Measurements from ENCODE around the gene GEMIN7.
A peak's percentile ranks its signal among the peaks of the same experiment; 100 is the strongest.

GEMIN7 gene

GRCh38 chr19:45051929-45052579 is 27.0 kb upstream of the GEMIN7 start:
- peaks cover 84% of the 10 kb centered on the region for H3K36me3 Mint-ChIP-seq
- H3K27ac Mint-ChIP-seq = peak overlapping the region; percentile 29
- H3K9me3 Mint-ChIP-seq = no peaks in the 10 kb centered on the region
- no peak overlapping the region for H3K4me3 Mint-ChIP-seq
- H3K4me1 Mint-ChIP-seq = peaks cover 22% of the 10 kb centered on the region
- no peak for DNase-seq (ENCODE audit: low spot score in 2 of 2)
- no peak for ATAC-seq

GRCh38 chr19:45056831-45057230 is 22.2 kb upstream of the GEMIN7 start:
- Mint-ChIP-seq H3K27ac (peak overlapping the region; percentile 80), H3K4me1 (peaks cover 28% of the 10 kb centered on the region), H3K4me3 (no peak overlapping the region), H3K9me3 (no peaks in the 10 kb centered on the region), H3K36me3 (peaks cover 94% of the 10 kb centered on the region)
- no peak for ATAC-seq
- DNase-seq (ENCODE audit: low spot score in 2 of 2) = no peak

GRCh38 chr19:45057444-45057843 is 21.6 kb upstream of the GEMIN7 start:
- Mint-ChIP-seq H3K36me3 (peaks cover 94% of the 10 kb centered on the region), H3K4me1 (peaks cover 23% of the 10 kb centered on the region)

GRCh38 chr19:45058622-45059159 is 20.4 kb upstream of the GEMIN7 start:
- Mint-ChIP-seq H3K36me3 (peaks cover 94% of the 10 kb centered on the region), H3K4me3 (no peak overlapping the region), H3K4me1 (peaks cover 23% of the 10 kb centered on the region), H3K27ac (peak overlapping the region; percentile 81), H3K9me3 (no peaks in the 10 kb centered on the region)
- DNase-seq (ENCODE audit: low spot score in 2 of 2) (no peak), ATAC-seq (no peak)

More at GRCh38 chr19:45057444-45057843, 21.6 kb upstream of the GEMIN7 start:
- peak; percentile 6 for ATAC-seq
- peak overlapping the region; percentile 80 for H3K27ac Mint-ChIP-seq
- no peaks in the 10 kb centered on the region for H3K9me3 Mint-ChIP-seq
- no peak overlapping the region for H3K4me3 Mint-ChIP-seq
- no peak for DNase-seq (ENCODE audit: low spot score in 2 of 2)

GRCh38 chr19:45059258-45059965 is 19.6 kb upstream of the GEMIN7 start:
- Mint-ChIP-seq H3K4me3 (no peak overlapping the region), H3K9me3 (no peaks in the 10 kb centered on the region), H3K27ac (peak overlapping the region; percentile 81), H3K36me3 (peaks cover 93% of the 10 kb centered on the region), H3K4me1 (peaks cover 23% of the 10 kb centered on the region)
- peak; percentile 82 to 91 for DNase-seq (ENCODE audit: low spot score in 2 of 2)
- peak; percentile 83 for ATAC-seq

- ATAC-seq = no peak
- Mint-ChIP-seq H3K4me1 (peaks cover 22% of the 10 kb centered on the region), H3K36me3 (peaks cover 96% of the 10 kb centered on the region), H3K9me3 (no peaks in the 10 kb centered on the region), H3K27ac (no peak overlapping the region), H3K4me3 (no peak overlapping the region)
- no peak for DNase-seq (ENCODE audit: low spot score in 2 of 2)
Measured at GRCh38 chr19:45061965-45062364, 17.1 kb upstream of the GEMIN7 start.

GRCh38 chr19:45063851-45064801 is 14.9 kb upstream of the GEMIN7 start:
- DNase-seq (ENCODE audit: low spot score in 2 of 2) (no peak), ATAC-seq (no peak)
- Mint-ChIP-seq H3K36me3 (peaks cover 96% of the 10 kb centered on the region), H3K9me3 (no peaks in the 10 kb centered on the region), H3K4me3 (no peak overlapping the region), H3K4me1 (peaks cover 12% of the 10 kb centered on the region), H3K27ac (no peak overlapping the region)

- H3K9me3 Mint-ChIP-seq = no peaks in the 10 kb centered on the region
- H3K27ac Mint-ChIP-seq = peak overlapping the region; percentile 45
- no peaks in the 10 kb centered on the region for H3K4me1 Mint-ChIP-seq
- H3K36me3 Mint-ChIP-seq = peaks cover 92% of the 10 kb centered on the region
- no peak for ATAC-seq
- DNase-seq (ENCODE audit: low spot score in 2 of 2) = no peak
- no peak overlapping the region for H3K4me3 Mint-ChIP-seq
Measured at GRCh38 chr19:45066921-45067661, 12.0 kb upstream of the GEMIN7 start.

- no peak overlapping the region for H3K4me3 Mint-ChIP-seq
- no peak overlapping the region for H3K27ac Mint-ChIP-seq
- no peaks in the 10 kb centered on the region for H3K4me1 Mint-ChIP-seq
- no peaks in the 10 kb centered on the region for H3K9me3 Mint-ChIP-seq
- ATAC-seq = no peak
- H3K36me3 Mint-ChIP-seq = peaks cover 90% of the 10 kb centered on the region
- no peak for DNase-seq (ENCODE audit: low spot score in 2 of 2)
Measured at GRCh38 chr19:45068041-45068440, 11.0 kb upstream of the GEMIN7 start.

GRCh38 chr19:45069056-45069455 is 10.0 kb upstream of the GEMIN7 start:
- no peak overlapping the region for H3K4me3 Mint-ChIP-seq
- no peak for DNase-seq (ENCODE audit: low spot score in 2 of 2)
- H3K36me3 Mint-ChIP-seq = peaks cover 81% of the 10 kb centered on the region
- H3K4me1 Mint-ChIP-seq = no peaks in the 10 kb centered on the region
- ATAC-seq = no peak
- H3K9me3 Mint-ChIP-seq = no peaks in the 10 kb centered on the region
- H3K27ac Mint-ChIP-seq = peak overlapping the region; percentile 65

GRCh38 chr19:45070214-45070613 is 8.8 kb upstream of the GEMIN7 start:
- DNase-seq (ENCODE audit: low spot score in 2 of 2) = no peak
- H3K4me1 Mint-ChIP-seq = peaks cover 6% of the 10 kb centered on the region
- H3K27ac Mint-ChIP-seq = no peak overlapping the region
- peaks cover 76% of the 10 kb centered on the region for H3K36me3 Mint-ChIP-seq
- ATAC-seq = no peak
- no peaks in the 10 kb centered on the region for H3K9me3 Mint-ChIP-seq
- no peak overlapping the region for H3K4me3 Mint-ChIP-seq

- Mint-ChIP-seq H3K27ac (no peak overlapping the region), H3K36me3 (peaks cover 68% of the 10 kb centered on the region)
Measured at GRCh38 chr19:45070861-45071544, 8.1 kb upstream of the GEMIN7 start.

GRCh38 chr19:45071545-45071938 is 7.5 kb upstream of the GEMIN7 start:
- DNase-seq (ENCODE audit: low spot score in 2 of 2) (no peak), ATAC-seq (no peak)
- H3K9me3 Mint-ChIP-seq = no peaks in the 10 kb centered on the region
- H3K27ac Mint-ChIP-seq = no peak overlapping the region
- H3K4me1 Mint-ChIP-seq = peaks cover 7% of the 10 kb centered on the region
- H3K4me3 Mint-ChIP-seq = no peak overlapping the region
- H3K36me3 Mint-ChIP-seq = peaks cover 63% of the 10 kb centered on the region

More at GRCh38 chr19:45070861-45071544, 8.1 kb upstream of the GEMIN7 start:
- no peaks in the 10 kb centered on the region for H3K9me3 Mint-ChIP-seq
- DNase-seq (ENCODE audit: low spot score in 2 of 2) = no peak
- peaks cover 6% of the 10 kb centered on the region for H3K4me1 Mint-ChIP-seq
- no peak for ATAC-seq
- H3K4me3 Mint-ChIP-seq = no peak overlapping the region

All from stimulated activated effector memory CD8-positive, alpha-beta T cell treated with anti-CD3 and anti-CD28 coated beads, Interleukin-12 subunit alpha, Interleukin-12 subunit beta, amount 100 ng/mL, for 72 hours (primary cell).